ENCODE data around the gene KRTAP10-10.
"Not testable (repeated sequence)": the region's sequence is repeated elsewhere in the genome, so short reads cannot be mapped to it uniquely, and the experiment has no call there.

Gene KRTAP10-10

DNA sequence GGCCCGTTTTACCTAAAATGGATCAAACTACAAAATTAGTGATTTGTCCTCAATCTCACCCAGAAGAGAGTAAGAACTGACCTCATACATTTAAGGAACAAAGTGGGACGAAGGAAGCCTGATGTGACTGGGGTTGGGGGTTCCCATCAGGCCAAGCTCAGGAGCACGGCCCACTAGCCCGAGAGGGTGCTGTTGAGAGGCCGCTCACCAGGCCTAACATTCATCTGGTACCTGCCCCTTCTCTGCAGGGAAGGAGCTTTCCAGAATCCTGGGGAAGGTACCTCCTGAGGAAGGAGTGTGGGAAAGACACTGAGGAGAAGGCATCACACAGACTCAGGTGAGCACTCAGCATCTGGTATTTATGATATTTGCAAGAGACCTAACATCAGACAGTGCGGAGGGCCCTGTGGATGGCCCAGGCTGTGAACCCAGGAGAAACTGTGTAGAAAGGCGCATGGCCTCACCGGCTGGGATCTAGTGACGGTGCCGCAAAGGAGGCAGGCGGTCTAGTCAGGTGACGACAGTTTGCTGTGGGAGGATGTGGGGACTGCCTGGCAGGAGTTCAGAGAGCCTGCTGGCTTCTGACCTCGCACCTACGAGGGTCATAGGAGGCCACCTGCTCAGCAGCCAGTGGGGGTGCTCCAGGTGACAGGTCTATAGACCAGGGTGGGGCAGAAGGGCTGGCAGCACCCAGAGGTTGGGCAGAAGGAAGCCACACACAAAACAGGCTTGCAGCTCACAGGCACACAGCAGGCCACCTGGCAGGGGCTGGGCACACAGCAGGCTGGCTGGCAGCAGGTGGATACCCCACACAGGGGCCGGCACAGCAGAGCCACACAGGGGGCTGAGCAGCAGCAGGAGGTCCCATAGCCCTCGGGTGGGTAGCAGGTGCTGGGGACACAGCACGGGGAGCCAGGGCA, 16.8 kb downstream of the KRTAP10-10 start:
- no peak for DNase-seq

DNA sequence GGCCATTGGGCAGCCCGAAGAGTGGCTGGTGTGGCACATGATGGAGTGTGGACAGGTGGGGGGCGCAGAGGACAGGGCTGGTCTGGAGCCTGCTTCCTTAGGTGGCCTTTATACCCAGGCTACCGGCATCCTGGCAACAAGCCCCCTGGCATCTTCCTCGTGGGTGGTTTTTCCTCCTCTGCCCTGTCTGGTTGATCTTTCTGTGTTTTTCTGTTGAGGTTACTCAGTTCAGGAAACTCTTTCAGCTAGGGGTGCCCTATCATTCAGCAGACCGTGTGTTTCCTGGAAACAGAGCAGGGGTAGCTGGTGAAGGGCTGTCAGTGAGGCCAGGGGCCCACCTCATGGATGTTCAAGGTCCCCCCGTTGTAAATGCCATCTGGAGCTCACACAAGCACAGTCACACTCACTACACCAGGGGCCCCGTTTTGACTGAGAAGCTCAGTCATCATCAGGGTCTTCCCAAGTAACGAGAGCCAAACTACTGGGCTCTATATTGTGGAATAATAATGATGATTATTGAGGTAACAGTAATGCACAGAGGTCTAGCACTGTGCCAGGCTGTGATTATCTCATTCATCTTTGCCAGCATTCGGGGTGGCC, 17.5 kb downstream of the KRTAP10-10 start, which contains the start of gene KRTAP12-4:
Gene KRTAP12-4, minus strand, starts transcription at position 84 of the 600 bp plus-strand sequence. Its CDS starts 45 bp downstream, at position 39.
- DNase-seq: no peak

DNA sequence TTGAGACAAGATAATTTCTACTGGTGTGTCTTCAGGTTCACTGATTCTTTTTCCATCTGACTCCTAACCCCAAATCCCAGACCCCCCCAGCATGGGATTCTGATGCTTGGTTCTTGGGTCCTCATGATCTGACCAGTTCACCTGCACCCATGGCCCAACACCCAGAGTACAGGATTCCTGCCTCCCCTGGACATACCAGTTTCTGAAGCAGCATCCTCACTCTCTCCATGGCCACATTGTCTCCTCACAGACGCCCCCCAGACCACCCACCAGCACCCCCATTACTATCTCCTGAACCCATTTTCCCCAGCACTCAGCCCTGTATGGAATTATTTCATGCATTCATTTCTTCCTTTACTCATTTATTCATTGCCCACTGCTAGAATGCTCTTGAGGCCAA, 19.7 kb downstream of the KRTAP10-10 start:
- DNase-seq: no peak

DNA sequence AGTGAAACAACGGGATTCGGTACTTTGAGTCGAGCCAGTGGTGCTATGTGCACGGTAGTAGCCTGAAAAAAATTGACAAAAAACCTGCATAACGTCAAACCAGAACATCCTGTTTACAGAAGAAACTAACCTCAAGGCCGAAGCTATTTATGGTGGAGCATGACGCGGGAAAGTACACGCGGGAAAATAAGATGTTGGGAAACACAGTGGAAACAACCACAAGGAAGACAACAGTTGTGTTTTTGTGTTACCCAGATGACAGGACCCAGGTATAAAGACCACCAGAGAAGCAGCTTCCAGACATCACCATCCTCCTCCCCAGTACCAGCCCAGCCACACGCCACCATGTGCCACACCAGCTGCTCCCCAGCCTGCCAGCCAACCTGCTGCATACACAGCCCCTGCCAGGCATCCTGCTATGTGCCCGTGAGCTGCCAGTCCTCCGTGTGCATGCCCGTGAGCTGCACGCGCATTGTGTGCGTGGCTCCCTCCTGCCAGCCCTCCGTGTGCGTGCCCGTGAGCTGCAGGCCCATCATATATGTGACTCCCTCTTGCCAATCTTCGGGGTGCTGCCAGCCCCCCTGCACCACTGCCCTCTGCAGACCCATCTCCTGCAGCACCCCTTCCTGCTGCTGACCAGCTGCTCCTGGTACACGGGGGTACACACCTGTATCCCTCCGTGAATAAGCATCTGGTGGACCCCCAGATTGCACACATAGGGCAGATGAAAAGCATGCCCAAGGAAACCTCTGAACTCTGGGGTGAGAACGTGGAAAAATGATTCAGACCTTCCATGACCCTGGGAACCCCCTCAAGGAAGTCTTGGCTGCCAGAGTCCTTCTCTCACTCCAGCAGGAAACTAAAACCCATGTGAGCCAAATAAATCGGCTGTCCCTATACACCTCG, 20.7 kb downstream of the KRTAP10-10 start, which contains the start of gene KRTAP12-3:
Gene KRTAP12-3, plus strand, starts transcription at position 298 of the 906 bp plus-strand sequence. Its CDS starts 48 bp downstream, at position 346.
- no peak for DNase-seq

DNA sequence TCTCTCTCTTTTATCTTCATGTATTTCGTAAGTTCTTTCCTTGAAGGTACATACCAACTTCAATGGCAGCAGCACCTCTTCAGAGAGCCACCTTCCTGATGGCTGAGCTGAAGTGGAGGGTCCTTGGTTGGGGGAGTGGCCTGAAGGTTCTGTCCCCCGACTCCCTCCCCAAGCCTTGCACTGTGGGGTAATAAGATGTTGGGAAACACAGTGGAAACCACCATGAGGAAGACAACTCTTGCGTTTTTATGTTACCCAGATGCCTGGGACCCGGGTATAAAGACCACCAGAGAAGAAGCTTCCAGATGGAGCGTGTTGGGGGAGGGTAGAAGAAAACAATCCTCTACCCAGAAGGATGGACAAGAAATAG, 21.4 kb downstream of the KRTAP10-10 start:
- no peak for DNase-seq

DNA sequence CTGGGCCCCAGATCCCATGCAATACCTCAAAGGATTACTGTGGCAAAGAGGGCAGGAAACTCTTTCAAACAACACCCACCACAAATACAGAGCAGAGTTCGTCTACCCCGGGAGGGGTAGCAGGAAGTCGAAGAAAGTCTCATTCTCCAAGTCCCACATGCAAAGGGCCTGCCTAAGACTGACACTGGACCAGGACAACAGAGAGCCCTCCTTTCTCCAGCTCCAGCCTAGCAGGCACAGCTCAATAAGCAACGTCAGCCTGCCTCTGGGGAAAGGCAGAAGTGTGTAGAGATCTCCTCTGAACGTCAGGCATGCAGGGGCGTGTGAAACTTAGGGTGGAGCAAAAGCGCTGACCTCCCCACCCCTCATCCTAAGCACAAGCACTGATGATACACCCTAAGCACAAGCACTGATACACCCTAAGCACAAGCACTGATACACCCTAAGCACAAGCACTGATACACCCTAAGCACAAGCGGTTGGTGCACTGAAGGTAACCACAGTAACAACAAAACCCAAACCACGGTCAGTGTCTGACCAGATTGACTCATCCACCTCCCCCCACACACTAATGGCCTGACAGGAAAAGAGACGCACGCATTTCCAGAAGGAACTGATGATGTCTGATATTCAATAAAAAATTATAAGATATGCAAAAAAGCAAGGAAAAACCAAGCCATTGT, 21.9 kb downstream of the KRTAP10-10 start:
- DNase-seq: no peak

DNA sequence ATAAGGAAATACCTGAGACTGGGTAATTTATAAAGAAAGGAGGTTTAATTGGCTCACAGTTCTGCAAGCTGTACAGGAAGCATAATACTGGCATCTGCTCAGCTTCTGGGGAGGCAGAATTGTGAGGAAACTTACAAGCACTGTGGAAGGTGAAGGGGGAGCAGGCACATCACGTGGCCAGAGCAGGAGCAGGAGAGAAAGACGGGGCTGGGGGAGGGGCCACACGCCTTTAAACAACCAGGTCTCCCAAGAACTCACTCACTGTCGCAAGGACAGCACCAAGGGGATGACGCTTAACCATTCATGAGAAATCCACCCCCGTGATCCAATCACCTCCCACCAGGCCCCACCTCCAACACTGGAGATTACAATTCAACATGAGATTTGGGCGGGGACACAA, 24.4 kb downstream of the KRTAP10-10 start:
- DNase-seq: not testable (repeated sequence)

DNA sequence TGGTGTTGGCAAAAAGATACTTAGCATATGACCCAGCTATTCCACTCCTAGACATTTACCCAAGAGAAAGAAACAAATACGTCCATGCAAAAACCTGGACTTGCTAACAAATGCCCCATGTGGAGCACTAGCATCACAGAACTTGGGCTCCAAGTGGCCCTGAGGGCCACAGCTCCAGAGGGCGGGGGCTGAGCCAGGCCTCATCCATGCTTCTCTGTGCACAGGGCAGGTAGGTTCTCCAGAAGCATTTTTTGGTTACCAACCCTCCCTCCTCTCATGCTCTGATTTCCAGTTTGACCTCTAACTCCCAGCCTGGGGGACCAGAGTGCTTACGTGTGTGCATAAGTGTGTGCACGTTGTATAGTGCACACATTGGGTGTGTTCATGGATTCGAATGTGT, 27.5 kb downstream of the KRTAP10-10 start:
- DNase-seq: no peak

DNA sequence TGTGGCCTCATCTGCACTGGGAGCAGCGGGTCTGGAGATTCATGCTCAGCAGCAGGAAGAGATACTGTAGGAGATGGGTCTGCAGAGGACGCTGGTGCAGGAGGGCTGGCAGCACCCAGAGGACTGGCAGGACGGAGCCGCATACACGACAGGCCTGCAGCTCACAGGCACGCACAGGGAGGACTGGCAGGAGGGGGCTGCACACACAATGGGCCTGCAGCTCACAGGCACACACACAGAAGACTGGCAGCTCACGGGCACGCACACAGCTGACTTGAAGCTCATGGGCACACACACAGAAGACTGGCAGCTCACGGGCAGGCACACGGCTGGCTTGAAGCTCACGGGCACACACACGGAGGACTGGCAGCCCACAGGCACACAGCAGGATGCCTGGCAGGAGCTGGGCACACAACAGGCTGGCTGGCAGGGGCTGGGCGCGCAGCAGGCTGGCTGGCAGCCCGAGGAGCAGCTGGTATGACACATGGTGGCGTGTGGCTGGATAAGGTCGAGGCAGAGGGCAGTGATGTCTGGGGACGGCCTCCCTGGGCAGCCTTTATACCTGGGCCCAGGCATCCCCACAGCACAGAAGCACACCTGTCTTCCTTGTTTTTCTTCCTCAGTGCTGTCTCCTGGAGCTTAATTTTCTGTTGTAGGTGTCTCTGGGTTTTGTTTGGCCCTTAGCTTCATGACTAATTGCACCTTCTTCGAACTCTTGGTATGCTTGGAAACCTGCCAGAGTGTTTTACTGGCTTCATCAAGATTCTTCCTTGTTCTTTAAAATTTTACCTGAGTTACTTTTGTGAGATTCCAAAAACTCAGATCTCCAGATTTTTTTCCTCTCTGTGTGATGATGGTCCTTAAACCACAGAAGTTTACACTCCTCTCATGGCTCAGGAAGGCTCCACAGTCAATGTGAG, 29.5 kb downstream of the KRTAP10-10 start, which contains the start of gene KRTAP12-2:
Gene KRTAP12-2, minus strand, starts transcription at position 527 of the 920 bp plus-strand sequence. Its CDS starts 41 bp downstream, at position 486.
- DNase-seq: no peak

DNA sequence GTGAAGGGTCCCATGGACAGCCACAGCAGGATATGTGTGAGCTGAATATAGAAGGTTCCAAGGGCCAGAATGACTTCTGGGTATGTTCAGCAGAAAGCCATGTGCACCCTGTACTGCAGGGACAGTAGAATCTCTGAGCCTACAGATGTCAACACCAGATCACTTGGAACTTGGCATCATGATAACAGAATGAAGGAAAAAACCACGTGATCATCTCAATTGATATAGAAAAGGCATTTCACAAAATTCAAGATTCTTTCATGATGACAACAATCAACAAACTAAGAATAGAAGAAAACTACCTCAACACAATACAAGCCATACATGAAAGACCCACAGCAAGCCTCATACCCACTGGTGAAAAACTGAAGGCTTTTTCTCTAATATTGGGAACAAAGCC, 30.5 kb downstream of the KRTAP10-10 start:
- no peak for DNase-seq

DNA sequence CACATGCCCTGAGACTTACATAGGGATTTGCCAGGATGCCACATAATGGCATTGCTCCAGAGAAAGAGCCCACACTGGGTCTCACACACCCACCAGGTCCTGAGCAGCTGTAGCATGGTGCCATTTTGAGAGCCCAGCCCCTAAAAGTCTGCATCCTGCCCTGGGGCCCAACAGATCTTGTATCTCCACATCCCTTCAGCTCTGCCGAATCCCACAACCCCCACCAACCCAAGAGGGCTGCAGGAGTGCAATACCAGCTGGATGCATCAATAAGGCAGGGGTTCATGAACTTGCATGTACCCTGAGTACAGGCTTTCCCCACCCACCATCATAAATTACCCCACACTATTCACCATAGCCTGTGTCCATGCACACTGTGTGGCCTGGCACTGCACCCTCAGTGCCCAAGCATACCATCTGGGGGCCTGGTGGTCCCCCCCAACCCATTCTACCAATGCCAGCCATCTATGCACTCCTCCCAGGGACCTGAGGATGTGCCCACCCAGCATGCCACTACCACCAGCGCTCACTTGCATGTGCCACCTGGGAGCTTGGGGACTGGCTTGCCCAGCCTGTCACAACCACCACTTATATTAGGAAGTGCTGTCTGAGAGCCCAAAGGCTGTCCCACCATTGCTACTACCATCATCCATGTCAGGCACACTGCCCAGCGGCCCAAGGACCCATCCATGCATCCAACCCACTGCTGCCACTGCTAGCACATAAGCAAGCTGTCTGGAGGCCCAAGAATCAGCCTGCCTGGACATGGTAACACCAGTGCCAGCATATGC, 33.7 kb downstream of the KRTAP10-10 start:
- DNase-seq: no peak

DNA sequence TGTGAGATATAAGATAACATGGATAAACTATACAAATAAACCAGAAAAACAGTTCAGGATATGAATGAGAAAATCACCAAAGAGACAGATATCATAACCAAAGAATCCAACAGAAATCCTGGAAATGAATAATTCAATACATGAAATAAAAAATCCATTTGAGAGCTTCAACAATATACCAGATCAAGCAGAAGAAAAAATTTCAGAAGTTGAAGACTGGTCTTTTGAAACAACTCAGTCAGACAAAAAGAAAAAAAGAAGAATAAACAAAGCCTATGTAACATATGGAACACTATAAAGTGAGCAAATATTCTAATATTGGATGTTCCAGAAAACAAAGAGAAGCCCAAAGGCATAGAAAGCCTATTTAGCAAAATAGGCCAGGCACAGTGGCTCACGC, 34.8 kb downstream of the KRTAP10-10 start:
- DNase-seq: no peak

DNA sequence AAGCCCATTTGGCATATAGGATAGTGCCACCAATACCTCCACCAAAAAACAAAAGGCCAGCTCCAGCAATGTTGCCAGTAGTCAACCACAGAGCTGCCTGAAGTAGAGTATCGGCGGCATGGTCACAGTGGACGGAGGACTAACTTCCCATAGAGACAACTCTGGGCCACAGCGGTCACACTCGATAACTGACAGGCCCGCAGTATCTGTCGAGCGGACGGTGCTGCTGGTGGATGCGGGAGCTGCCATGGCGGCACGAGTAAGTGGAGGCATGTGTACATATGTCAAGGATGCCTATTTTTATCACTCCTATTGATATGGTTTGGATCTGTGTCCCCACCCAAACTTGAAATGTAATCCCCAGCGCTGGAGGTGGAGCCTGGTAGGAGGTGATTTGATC, 40.7 kb downstream of the KRTAP10-10 start:
- DNase-seq: no peak

DNA sequence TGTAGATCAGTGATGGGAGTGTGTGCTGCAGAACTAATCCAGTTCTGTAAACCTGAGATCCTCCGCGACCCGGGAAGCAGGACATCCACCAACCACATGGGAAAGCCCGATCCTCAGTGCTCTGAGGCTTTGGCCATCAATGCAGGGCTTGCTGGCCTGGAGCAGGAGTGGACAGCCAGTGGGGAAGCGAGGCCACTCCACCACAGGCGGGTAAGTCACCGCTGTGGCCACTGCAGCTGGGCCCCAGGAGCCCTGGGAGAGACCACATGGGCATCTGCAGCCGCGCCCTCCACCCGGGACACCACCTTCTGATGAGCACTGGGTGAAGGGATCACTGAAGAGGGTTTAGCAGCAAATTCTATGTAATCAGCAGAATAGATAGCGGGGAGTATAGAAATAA, 44.0 kb downstream of the KRTAP10-10 start:
- no peak for DNase-seq

DNA sequence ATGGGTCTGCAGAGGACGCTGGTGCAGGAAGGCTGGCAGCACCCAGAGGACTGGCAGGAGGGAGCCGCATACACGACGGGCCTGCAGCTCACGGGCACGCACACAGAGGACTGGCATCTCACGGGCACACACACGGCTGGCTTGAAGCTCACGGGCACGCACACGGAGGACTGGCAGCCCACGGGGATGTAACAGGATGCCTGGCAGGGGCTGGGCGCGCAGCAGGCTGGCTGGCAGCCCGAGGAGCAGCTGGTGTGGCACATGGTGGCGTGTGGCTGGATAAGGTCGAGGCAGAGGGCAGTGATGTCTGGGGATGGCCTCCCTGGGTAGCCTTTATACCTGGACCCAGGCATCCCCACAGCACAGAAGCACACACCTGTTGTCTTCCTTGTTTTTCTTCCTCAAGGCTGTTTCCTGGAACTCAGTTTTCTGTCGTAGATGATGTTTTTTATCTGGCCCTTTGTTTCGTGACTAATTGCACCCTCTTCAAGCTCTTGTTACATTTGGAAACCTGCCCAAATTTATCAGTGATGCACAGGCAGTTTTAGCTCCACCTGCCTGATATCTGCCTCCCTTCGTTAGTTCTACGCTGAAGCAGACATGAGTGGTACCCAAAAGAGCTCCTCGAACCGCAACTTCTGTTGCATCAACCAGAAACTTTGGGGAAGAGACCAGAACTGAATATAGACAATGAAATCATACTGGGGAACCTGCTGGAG, 44.9 kb downstream of the KRTAP10-10 start, which contains the start of gene KRTAP12-1:
Gene KRTAP12-1, minus strand, starts transcription at position 303 of the 719 bp plus-strand sequence. Its CDS starts 40 bp downstream, at position 263.
- peak; percentile 13 for DNase-seq

DNA sequence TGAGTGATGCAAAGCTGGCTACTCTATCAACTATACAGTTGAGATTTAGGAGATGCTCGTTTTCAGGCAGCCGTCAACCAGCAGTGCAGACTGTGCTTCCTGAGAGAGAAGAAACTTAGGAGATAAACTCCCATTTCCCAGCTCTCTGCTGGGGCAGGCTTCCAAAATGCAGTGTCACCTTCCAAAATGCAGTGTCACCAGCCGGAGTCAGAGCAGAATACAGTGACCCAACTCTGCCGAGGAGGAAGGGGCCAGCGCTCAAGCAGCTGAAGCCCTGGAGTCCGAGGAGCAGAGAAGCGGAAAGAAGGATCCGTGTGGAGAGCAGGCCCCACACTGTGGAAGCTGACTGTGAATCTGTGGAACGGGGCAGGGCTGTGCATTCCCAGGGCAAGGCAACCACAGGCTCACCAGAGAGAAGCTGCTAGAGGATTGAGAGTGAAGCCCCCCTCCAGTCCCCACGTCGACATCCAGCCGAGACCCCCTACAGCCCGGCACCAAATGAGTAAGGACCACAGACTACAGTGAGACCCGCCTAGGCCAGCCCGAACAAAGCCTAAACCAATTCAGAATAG, 45.5 kb downstream of the KRTAP10-10 start:
- no peak for DNase-seq

DNA sequence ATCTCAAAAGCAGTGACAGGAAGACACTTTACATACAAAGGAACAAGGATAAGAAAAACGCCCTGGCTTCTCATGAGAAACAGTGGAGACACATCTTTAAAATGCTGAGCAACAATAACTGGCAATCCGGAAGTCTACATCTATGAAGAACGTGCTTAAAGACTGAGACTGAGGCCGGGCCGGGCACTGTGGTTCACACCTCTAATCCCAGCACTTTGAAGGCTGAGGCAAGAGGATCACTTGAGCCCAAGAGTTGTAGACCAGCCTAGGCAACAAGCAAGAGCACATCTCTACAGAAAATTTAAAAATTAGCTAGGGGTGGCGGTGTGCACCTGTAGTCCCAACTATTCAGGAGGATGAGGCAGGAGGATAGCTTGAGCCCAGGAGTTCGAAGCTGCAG, 46.9 kb downstream of the KRTAP10-10 start:
- no peak for DNase-seq

DNA sequence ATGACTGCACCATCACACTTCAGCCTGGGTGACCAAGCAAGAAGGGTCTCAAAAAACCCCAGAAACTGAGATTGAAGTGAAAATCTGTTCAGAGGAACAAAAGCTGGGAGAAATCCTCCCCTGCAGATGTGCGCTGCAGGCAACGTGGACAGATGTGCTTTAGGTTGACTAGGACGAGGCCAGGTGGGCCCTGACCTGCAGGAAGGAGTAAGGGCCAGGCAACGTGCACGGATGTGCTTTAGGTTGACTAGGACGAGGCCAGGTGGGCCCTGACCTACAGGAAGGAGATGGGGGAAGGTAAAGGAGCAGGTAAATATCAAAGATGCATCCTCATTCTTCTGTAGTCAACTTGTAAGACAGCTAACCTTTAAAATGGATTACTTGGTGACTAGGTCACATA, 47.3 kb downstream of the KRTAP10-10 start:
- no peak for DNase-seq

DNA sequence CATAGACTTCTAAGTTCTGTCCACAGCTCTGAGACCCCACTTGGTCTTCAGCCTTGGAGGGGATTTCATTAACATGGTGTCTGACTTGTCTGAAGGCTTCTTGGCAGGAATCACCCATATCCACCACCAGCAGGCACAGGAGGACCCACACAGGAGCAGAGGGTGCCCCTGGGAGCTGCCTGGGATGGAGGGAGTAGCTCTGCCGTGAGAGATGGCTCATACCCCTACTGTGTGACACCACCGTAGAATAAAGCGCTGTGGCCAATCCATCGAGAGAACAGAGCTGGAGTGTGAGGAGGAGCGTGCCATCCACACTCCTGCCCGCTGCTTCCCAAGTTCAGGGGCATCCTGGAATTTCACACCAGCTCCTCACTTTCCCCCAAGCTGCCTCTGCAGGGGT, 47.9 kb downstream of the KRTAP10-10 start:
- not testable (repeated sequence) for DNase-seq
